T-cell (primary cell): ENCODE results near the gene ZCCHC14. TPM values are rescaled to one million over a fixed set of nuclear protein-coding genes. Genes with fewer than 3 reads are reported as not detected.

ENCODE experiments used
- ATAC-seq, 4 experiments: fragments of 200-7000 bp in 3 of 4; fragments of 150-1000 bp in 1 of 4; cut with Tn5 transposase; replicated peaks in 1 of 4; 1 replicate in 3 of 4; 2 replicates in 1 of 4; pipeline ENCODE4 v1.10.0; 2021; ENCODE audit warnings: moderate library complexity in 3 of 4, mild to moderate bottlenecking in 2 of 4, moderate number of reproducible peaks in 1 of 4
- CTCF ChIA-PET, 2 donors: fragments of 300-600 bp; sonication (Branson Sonifier 250); formaldehyde crosslinking; loops; one replicate each; lab custom pipeline; 2022; ENCODE audit warnings: antibody characterized with exemption in 2 of 2; lab: Charles Lee
- POLR2A ChIA-PET, 2 donors: fragments of 300-600 bp; sonication (Branson Sonifier 250); formaldehyde crosslinking; loops; one replicate each; lab custom pipeline; 2022; ENCODE audit warnings: antibody characterized with exemption in 2 of 2; lab: Charles Lee
- DNase-seq, 35 experiments: peaks; one replicate each; pipeline versions ENCODE4 v3.0.0 to v3.0.0-alpha.2; 2013 to 2023
- H3K27ac ChIP-seq: one replicate; pipeline ENCODE4 v1.5.1; 2013; ENCODE audit warnings: low read length
- H3K27me3 ChIP-seq, 2 experiments: replicated peaks in 1 of 2; 1 replicate in 1 of 2; 2 replicates in 1 of 2; pipeline versions ENCODE4 v1.6.1 to v1.7.0; 2013; ENCODE audit warnings: low read length in 1 of 2, mixed read lengths in 1 of 2; ENCODE audit not compliant: control insufficient read depth in 2 of 2, insufficient read depth in 2 of 2; ENCODE audit errors: extremely low read depth in 1 of 2
- H3K36me3 ChIP-seq, 2 donors: 1 replicate in 1 of 2; 2 replicates in 1 of 2; pipeline versions ENCODE4 v1.6.1 to v1.7.0; 2013; ENCODE audit warnings: low read length in 1 of 2; ENCODE audit not compliant: control insufficient read depth in 2 of 2, insufficient read depth in 1 of 2; ENCODE audit errors: extremely low read depth in 1 of 2
- H3K4me1 ChIP-seq, 2 experiments: 1 replicate in 1 of 2; 2 replicates in 1 of 2; pipeline versions ENCODE4 v1.6.1 to v1.7.0; 2013; ENCODE audit warnings: low read length in 2 of 2, mixed read lengths in 1 of 2; ENCODE audit not compliant: insufficient read depth in 2 of 2, control insufficient read depth in 1 of 2; ENCODE audit errors: extremely low read depth in 1 of 2
- H3K4me3 ChIP-seq, 2 donors: 1 replicate in 1 of 2; 2 replicates in 1 of 2; pipeline versions ENCODE4 v1.5.1 to v1.7.0; 2013; ENCODE audit warnings: mild to moderate bottlenecking in 2 of 2, low read length in 1 of 2, moderate library complexity in 1 of 2; ENCODE audit not compliant: control insufficient read depth in 1 of 2; ENCODE audit errors: extremely low read depth in 1 of 2
- H3K9me3 ChIP-seq: 2 replicates; pipeline ENCODE4 v1.7.0; 2013
- H3K27ac Mint-ChIP-seq, 2 donors: one replicate each; pipeline ENCODE4 v1.8.0; 2020 to 2021; ENCODE audit warnings: mild to moderate bottlenecking in 2 of 2, mixed read lengths in 2 of 2
- H3K27me3 Mint-ChIP-seq, 2 donors: one replicate each; pipeline ENCODE4 v1.8.0; 2021 to 2022; ENCODE audit warnings: mixed read lengths in 2 of 2
- H3K36me3 Mint-ChIP-seq: one replicate; pipeline ENCODE4 v1.8.0; 2021; ENCODE audit warnings: mixed read lengths
- H3K4me1 Mint-ChIP-seq, 3 donors: one replicate each; pipeline ENCODE4 v1.8.0; 2020 to 2022; ENCODE audit warnings: mixed read lengths in 3 of 3, mild to moderate bottlenecking in 1 of 3
- H3K4me3 Mint-ChIP-seq, 3 donors: one replicate each; pipeline ENCODE4 v1.8.0; 2020 to 2022; ENCODE audit warnings: mild to moderate bottlenecking in 3 of 3, mixed read lengths in 3 of 3, moderate library complexity in 3 of 3
- H3K9me3 Mint-ChIP-seq, 3 donors: one replicate each; pipeline ENCODE4 v1.8.0; 2020 to 2022; ENCODE audit warnings: mixed read lengths in 3 of 3
- WGBS: methylation state at CpG from one replicate; pipeline ENCODE4 v1.1.5; 2013; ENCODE audit warnings: missing lambda C conversion rate; ENCODE audit not compliant: insufficient coverage; 5-methylcytosine and 5-hydroxymethylcytosine counted together
- total RNA-seq, 35 experiments: library from RNA in 6 of 35; stranded (reverse) in 6 of 35; fragments of 120-200 nt in 1 of 35; gene quantifications; one replicate each; pipeline versions ENCODE4 v1.2.1 to v1.2.4 and lab custom pipeline; 2013 to 2026

ZCCHC14 gene
- total RNA-seq, 5 donors from 2014 or later (not counting 1 experiment from before 2014, with no cell fraction given) = 23.7 to 32.6 (median 27.3) TPM

- no peaks in the 10 kb centered on the region for H3K4me1 ChIP-seq
- peaks cover 0 to 12% of the 10 kb centered on the region in 2 donors for H3K36me3 ChIP-seq
- H3K27me3 ChIP-seq = no peaks in the 10 kb centered on the region
- peaks cover 41% of the 10 kb centered on the region for H3K36me3 Mint-ChIP-seq
- DNase-seq (no peak), ATAC-seq (no peak)
- CTCF ChIA-PET = no interaction called here
- H3K27ac Mint-ChIP-seq = no peak overlapping the region
- H3K9me3 Mint-ChIP-seq = peaks cover 0 to 3% (median 0%) of the 10 kb centered on the region in 3 donors
- H3K4me1 Mint-ChIP-seq = peaks cover 3 to 7% (median 7%) of the 10 kb centered on the region in 3 donors
- WGBS = 96% methylated on average over 8 of the region's 8 CpGs
- no peak overlapping the region for H3K4me3 ChIP-seq
- no peak overlapping the region for H3K4me3 Mint-ChIP-seq
- no peaks in the 10 kb centered on the region for H3K9me3 ChIP-seq
- no peaks in the 10 kb centered on the region for H3K27me3 Mint-ChIP-seq
- POLR2A ChIA-PET = no interaction called here
- H3K27ac ChIP-seq = no peak overlapping the region
Measured at GRCh38 chr16:87443016-87443415, 49.8 kb downstream of the ZCCHC14 start.

DNA sequence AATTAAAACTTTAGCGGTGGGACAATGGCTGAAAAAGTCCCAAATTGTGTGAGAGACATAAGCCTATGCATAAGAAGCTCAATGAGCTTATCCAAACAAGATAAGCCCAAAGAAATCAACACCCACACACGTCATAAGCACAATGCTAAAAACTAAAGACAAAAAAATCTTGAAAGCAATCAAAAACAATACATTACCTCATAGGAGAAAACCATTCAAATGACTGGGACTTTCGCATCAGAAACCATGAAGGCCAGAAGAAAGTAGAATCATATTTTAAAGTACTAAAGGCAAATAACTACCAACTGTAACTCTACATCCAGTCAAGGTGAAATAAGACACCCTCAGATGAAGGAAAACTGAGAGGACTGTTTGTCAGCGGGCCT is 50.2 kb downstream of the ZCCHC14 start:
- Mint-ChIP-seq H3K27ac (no peak overlapping the region), H3K9me3 (peaks cover 0 to 3% (median 0%) of the 10 kb centered on the region in 3 donors), H3K4me3 (no peak overlapping the region), H3K27me3 (no peaks in the 10 kb centered on the region), H3K36me3 (peaks cover 37% of the 10 kb centered on the region), H3K4me1 (peaks cover 7 to 12% (median 9%) of the 10 kb centered on the region in 3 donors)
- Histone ChIP-seq H3K27me3 (no peaks in the 10 kb centered on the region), H3K9me3 (no peaks in the 10 kb centered on the region), H3K27ac (no peak overlapping the region), H3K4me3 (no peak overlapping the region), H3K36me3 (peaks cover 0 to 8% of the 10 kb centered on the region in 2 donors), H3K4me1 (no peaks in the 10 kb centered on the region)
- ChIA-PET CTCF (no interaction called here), POLR2A (no interaction called here)
- DNase-seq (no peak), ATAC-seq (no peak)
- WGBS = 100% methylated on average over 1 of the region's 4 CpGs

DNA sequence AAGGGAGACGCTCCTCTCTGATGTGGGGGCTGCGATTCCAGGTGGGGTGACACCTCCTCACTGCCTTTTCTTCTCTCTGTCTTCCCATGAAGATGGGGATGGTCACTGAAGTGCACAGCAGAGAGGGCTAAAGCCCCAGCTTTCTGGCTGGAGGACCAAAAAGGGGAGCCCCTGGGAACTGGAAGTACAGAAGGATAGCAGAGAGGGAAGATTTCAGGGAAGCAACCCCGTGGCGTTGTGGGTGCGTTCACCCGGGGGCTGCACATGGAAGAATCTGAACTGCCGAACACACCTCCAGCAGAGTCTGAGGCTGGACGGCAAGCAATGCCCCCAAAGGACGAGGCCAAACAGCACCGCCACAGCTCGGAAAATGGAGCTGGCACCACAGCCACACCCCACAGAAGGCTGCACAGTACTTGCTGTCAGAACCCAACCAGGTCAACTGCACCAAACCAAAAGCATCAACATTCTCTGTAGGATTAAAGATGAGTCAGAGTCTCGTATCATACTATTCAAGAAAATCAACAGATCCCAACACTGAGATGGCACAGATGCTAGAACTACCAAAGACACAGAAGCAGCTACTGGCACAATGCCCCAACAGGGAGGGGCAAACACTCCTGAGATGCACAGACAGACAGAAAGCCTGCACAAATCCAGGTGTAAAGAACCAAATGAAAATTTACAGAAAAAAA is 50.8 kb downstream of the ZCCHC14 start:
- Histone ChIP-seq H3K27ac (no peak overlapping the region), H3K36me3 (peaks cover 0 to 6% of the 10 kb centered on the region in 2 donors), H3K27me3 (no peaks in the 10 kb centered on the region), H3K4me1 (peaks cover 0 to 4% of the 10 kb centered on the region in 2 experiments), H3K4me3 (no peak overlapping the region), H3K9me3 (no peaks in the 10 kb centered on the region)
- H3K4me3 Mint-ChIP-seq = no peak overlapping the region
- H3K27ac Mint-ChIP-seq = no peak overlapping the region
- ATAC-seq = no peak
- H3K27me3 Mint-ChIP-seq = no peaks in the 10 kb centered on the region
- 91% methylated on average over 10 of the region's 12 CpGs for WGBS
- ChIA-PET POLR2A (no interaction called here), CTCF (no interaction called here)
- peaks cover 0 to 3% (median 0%) of the 10 kb centered on the region in 3 donors for H3K9me3 Mint-ChIP-seq
- H3K4me1 Mint-ChIP-seq = peaks cover 7 to 14% (median 11%) of the 10 kb centered on the region in 3 donors
- H3K36me3 Mint-ChIP-seq = peaks cover 34% of the 10 kb centered on the region
- no peak for DNase-seq

- Mint-ChIP-seq H3K27me3 (no peaks in the 10 kb centered on the region), H3K4me1 (peaks cover 27 to 33% (median 31%) of the 10 kb centered on the region in 3 donors), H3K4me3 (no peak overlapping the region), H3K27ac (no peak overlapping the region), H3K9me3 (peaks cover 0 to 3% (median 0%) of the 10 kb centered on the region in 3 donors), H3K36me3 (peaks cover 21% of the 10 kb centered on the region)
- DNase-seq (no peak), ATAC-seq (no peak)
- Histone ChIP-seq H3K27ac (no peak overlapping the region), H3K4me3 (no peak overlapping the region), H3K4me1 (peaks cover 10 to 21% of the 10 kb centered on the region in 2 experiments), H3K27me3 (peaks cover 0 to 2% of the 10 kb centered on the region in 2 experiments), H3K36me3 (peaks cover 0 to 2% of the 10 kb centered on the region in 2 donors), H3K9me3 (no peaks in the 10 kb centered on the region)
- CTCF ChIA-PET = no interaction called here
- 95% methylated on average over 3 of the region's 10 CpGs for WGBS
- POLR2A ChIA-PET = no interaction called here
Measured at GRCh38 chr16:87439926-87440325, 52.9 kb downstream of the ZCCHC14 start.

DNA sequence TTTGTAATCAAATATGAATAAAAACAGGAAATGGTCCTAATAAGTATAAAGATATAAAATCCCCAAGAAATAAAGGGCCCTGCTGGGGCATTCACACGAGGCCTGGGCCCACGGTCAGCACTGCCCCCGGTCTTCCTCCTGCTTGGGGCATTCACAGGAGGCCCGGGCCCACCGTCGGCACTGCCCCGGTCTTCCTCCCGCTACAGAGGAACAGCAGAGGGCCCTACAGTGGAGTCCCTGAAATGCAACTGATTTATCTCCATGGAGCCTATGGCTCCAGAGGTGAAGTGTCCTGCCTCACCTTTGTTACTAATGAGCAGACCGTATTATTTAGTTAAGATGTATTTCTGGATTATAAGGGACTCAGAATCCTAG is 54.2 kb downstream of the ZCCHC14 start:
- H3K9me3 ChIP-seq = no peaks in the 10 kb centered on the region
- peaks cover 28 to 31% (median 31%) of the 10 kb centered on the region in 3 donors for H3K4me1 Mint-ChIP-seq
- no peaks in the 10 kb centered on the region for H3K9me3 Mint-ChIP-seq
- peaks cover 10 to 21% of the 10 kb centered on the region in 2 experiments for H3K4me1 ChIP-seq
- no peak overlapping the region for H3K4me3 Mint-ChIP-seq
- ChIA-PET POLR2A (no interaction called here), CTCF (no interaction called here)
- DNase-seq (no peak), ATAC-seq (no peak)
- H3K36me3 Mint-ChIP-seq = peaks cover 13% of the 10 kb centered on the region
- 94% methylated on average over 4 of the region's 9 CpGs for WGBS
- H3K27me3 ChIP-seq = peaks cover 0 to 2% of the 10 kb centered on the region in 2 experiments
- H3K27me3 Mint-ChIP-seq = no peaks in the 10 kb centered on the region
- H3K36me3 ChIP-seq = peaks cover 0 to 2% of the 10 kb centered on the region in 2 donors
- H3K4me3 ChIP-seq = no peak overlapping the region
- H3K27ac Mint-ChIP-seq = no peak overlapping the region
- H3K27ac ChIP-seq = no peak overlapping the region

- ATAC-seq (no peak), DNase-seq (no peak)
- CTCF ChIA-PET = no interaction called here
- Mint-ChIP-seq H3K36me3 (peaks cover 16% of the 10 kb centered on the region), H3K4me1 (peaks cover 28 to 32% (median 31%) of the 10 kb centered on the region in 3 donors), H3K4me3 (peak overlapping the region in 1 of 3 donors; percentile 17), H3K27ac (no peak overlapping the region), H3K27me3 (no peaks in the 10 kb centered on the region), H3K9me3 (no peaks in the 10 kb centered on the region)
- Histone ChIP-seq H3K9me3 (no peaks in the 10 kb centered on the region), H3K36me3 (peaks cover 0 to 2% of the 10 kb centered on the region in 2 donors), H3K4me3 (no peak overlapping the region), H3K4me1 (peaks cover 10 to 21% of the 10 kb centered on the region in 2 experiments), H3K27me3 (peaks cover 0 to 2% of the 10 kb centered on the region in 2 experiments), H3K27ac (no peak overlapping the region)
- POLR2A ChIA-PET = no interaction called here
- 100% methylated on average over 15 of the region's 17 CpGs for WGBS
Measured at GRCh38 chr16:87437911-87438610, 54.8 kb downstream of the ZCCHC14 start.
